T-helper 1 cell treated with Interleukin-12 subunit alpha and Interleukin-12 subunit beta and Interleukin-4 antibody, amounts not matched to agents 30 μg/mL and 1 μg/mL, for 36 hours (primary cell): ENCODE measurements around the gene SPRR2D.

ENCODE experiments used
- H3K27ac Mint-ChIP-seq: one replicate; pipeline ENCODE4 v1.8.0; 2021; ENCODE audit warnings: mild to moderate bottlenecking, mixed read lengths
- H3K27me3 Mint-ChIP-seq: one replicate; pipeline ENCODE4 v1.8.0; 2021; ENCODE audit warnings: low read depth, mixed read lengths
- H3K36me3 Mint-ChIP-seq: one replicate; pipeline ENCODE4 v1.8.0; 2021; ENCODE audit warnings: low read depth, mixed read lengths
- H3K4me1 Mint-ChIP-seq: one replicate; pipeline ENCODE4 v1.8.0; 2021; ENCODE audit warnings: low read depth, mixed read lengths
- H3K4me3 Mint-ChIP-seq: one replicate; pipeline ENCODE4 v1.8.0; 2021; ENCODE audit warnings: mild to moderate bottlenecking, moderate library complexity, mixed read lengths
- H3K9me3 Mint-ChIP-seq: one replicate; pipeline ENCODE4 v1.8.0; 2021; ENCODE audit warnings: mixed read lengths

SPRR2D gene

GRCh38 chr1:152995842-152996241 lies 45.1 kb downstream of the SPRR2D start:
- Mint-ChIP-seq H3K27me3 (peaks cover 9% of the 10 kb centered on the region), H3K36me3 (no peaks in the 10 kb centered on the region), H3K9me3 (no peaks in the 10 kb centered on the region), H3K27ac (no peak overlapping the region), H3K4me1 (no peaks in the 10 kb centered on the region), H3K4me3 (no peak overlapping the region)

GRCh38 chr1:152993186-152993585 lies 47.7 kb downstream of the SPRR2D start:
- no peaks in the 10 kb centered on the region for H3K4me1 Mint-ChIP-seq
- peaks cover 15% of the 10 kb centered on the region for H3K27me3 Mint-ChIP-seq
- no peaks in the 10 kb centered on the region for H3K9me3 Mint-ChIP-seq
- H3K27ac Mint-ChIP-seq: no peak overlapping the region
- H3K36me3 Mint-ChIP-seq: no peaks in the 10 kb centered on the region
- H3K4me3 Mint-ChIP-seq: no peak overlapping the region
